A549 (cell line): ENCODE data around the gene TPI1. TPM values are rescaled to one million over a fixed set of nuclear protein-coding genes. Genes with fewer than 3 reads are reported as not detected.

Source experiments
- ATAC-seq, 2 experiments: fragments of 200-7000 bp in 1 of 2; fragments of >200 bp in 1 of 2; cut with Nextera tagmentation in 1 of 2; cut with Tn5 transposase in 1 of 2; 3 replicates each; pipeline versions ENCODE4 v1.8.0 to v1.9.1; 2018 to 2020; ENCODE audit warnings: mild to moderate bottlenecking in 1 of 2, moderate library complexity in 1 of 2
- CTCF ChIA-PET: fragments of 300-600 bp; sonication (Branson Sonifier 250); formaldehyde crosslinking; extraction: SDS; loops from one replicate; lab custom pipeline; 2021; ENCODE audit warnings: antibody characterized with exemption, inconsistent platforms; lab: Yijun Ruan, JAX
- POLR2A ChIA-PET: fragments of 350-600 bp; formaldehyde crosslinking; extraction: SDS; loops from one replicate; lab custom pipeline; 2021; ENCODE audit warnings: antibody characterized with exemption, inconsistent platforms; lab: Yijun Ruan, JAX
- DNase-seq, 2 experiments: peaks; one replicate each; pipeline versions ENCODE4 v3.0.0 to v3.0.0-alpha.2; 2011 to 2016; ENCODE audit warnings: low read depth in 1 of 2, low spot score in 1 of 2
- FAIRE-seq: peaks from 2 replicates; lab custom pipeline; 2011; peaks lifted over from hg19 to GRCh38; lab: Jason Lieb, UNC
- H3K27ac ChIP-seq, 2 experiments: fragments of >200 bp; sonication (Bioruptor Twin); formaldehyde crosslinking; 3 replicates each; pipeline ENCODE4 v1.5.1; 2016 to 2017
- H3K4me1 ChIP-seq: fragments of >200 bp; sonication (Bioruptor Twin); formaldehyde crosslinking; 3 replicates; pipeline ENCODE4 v1.6.1; 2016
- H3K4me2 ChIP-seq: fragments of >200 bp; sonication (Bioruptor Twin); formaldehyde crosslinking; 3 replicates; pipeline ENCODE4 v1.6.1; 2016
- H3K4me3 ChIP-seq: fragments of >200 bp; sonication (Bioruptor Twin); formaldehyde crosslinking; 3 replicates; pipeline ENCODE4 v1.5.1; 2016
- H3K9me3 ChIP-seq: fragments of >200 bp; sonication (Bioruptor Twin); formaldehyde crosslinking; 3 replicates; pipeline ENCODE4 v1.6.1; 2016
- BHLHE40 ChIP-seq: IDR thresholded peaks from 2 replicates; pipeline ENCODE4 v1.6.1; 2012; ENCODE audit warnings: low read depth, low read length, inconsistent platforms
- CBX2 ChIP-seq: fragments of 200-600 bp; sonication (generic); IDR thresholded peaks from 2 replicates; pipeline ENCODE4 v1.6.1; 2016; ENCODE audit warnings: low read depth, mild to moderate bottlenecking, borderline replicate concordance
- CHD2 ChIP-seq: fragments of 150-350 bp; IDR thresholded peaks from 2 replicates; pipeline ENCODE4 v1.6.1; 2014; ENCODE audit warnings: low read length; ENCODE audit not compliant: partially characterized antibody
- EHMT2 ChIP-seq: fragments of 200-600 bp; sonication (generic); IDR thresholded peaks from 2 replicates; pipeline ENCODE4 v1.6.1; 2016; ENCODE audit warnings: antibody characterized with exemption, low read depth, mild to moderate bottlenecking, moderate library complexity
- EP300 ChIP-seq, 2 experiments: fragments of >200 bp; sonication (Bioruptor Twin); formaldehyde crosslinking; IDR thresholded peaks; 2 replicates in 1 of 2; 3 replicates in 1 of 2; pipeline ENCODE4 v1.6.1; 2016 to 2017
- HEYL ChIP-seq: fragments of 250-450 bp; sonication (Bioruptor Pico); IDR thresholded peaks from 2 replicates; pipeline ENCODE4 v1.8.0; 2021; ENCODE audit warnings: mild to moderate bottlenecking, moderate library complexity
- KDM1A ChIP-seq: fragments of 200-600 bp; sonication (generic); IDR thresholded peaks from 2 replicates; pipeline ENCODE4 v1.6.1; 2016; ENCODE audit warnings: low read depth, mild to moderate bottlenecking
- KDM5A ChIP-seq: fragments of 200-600 bp; sonication (generic); IDR thresholded peaks from 2 replicates; pipeline ENCODE4 v1.6.1; 2016; ENCODE audit warnings: antibody characterized with exemption, mild to moderate bottlenecking
- MAFK ChIP-seq: fragments of 450-650 bp; IDR thresholded peaks from 2 replicates; pipeline ENCODE4 v1.6.1; 2014; ENCODE audit not compliant: partially characterized antibody
- MAZ ChIP-seq: fragments of 150-350 bp; IDR thresholded peaks from 2 replicates; pipeline ENCODE4 v1.6.1; 2014; ENCODE audit warnings: antibody characterized with exemption, low read depth, low read length, borderline replicate concordance
- MYC ChIP-seq: IDR thresholded peaks from 2 replicates; pipeline ENCODE4 v1.6.1; 2012; ENCODE audit warnings: mild to moderate bottlenecking, inconsistent platforms, low read length, improper control_type of control experiment, borderline replicate concordance
- PHF8 ChIP-seq: fragments of 200-600 bp; sonication (generic); IDR thresholded peaks from 2 replicates; pipeline ENCODE4 v1.6.1; 2016; ENCODE audit warnings: low read depth, mild to moderate bottlenecking, antibody characterized with exemption, moderate library complexity, borderline replicate concordance
- POLR2A ChIP-seq: IDR thresholded peaks from 2 replicates; pipeline ENCODE4 v1.6.1; 2012; ENCODE audit warnings: mild to moderate bottlenecking, low read length
- POLR2AphosphoS2 ChIP-seq: conservative IDR thresholded peaks from 2 replicates; pipeline ENCODE4 v1.6.1; 2012; ENCODE audit warnings: low read length, improper control_type of control experiment, inconsistent platforms
- RCOR1 ChIP-seq: fragments of 150-350 bp; IDR thresholded peaks from 2 replicates; pipeline ENCODE4 v1.6.1; 2014; ENCODE audit warnings: antibody characterized with exemption, low read length, low read depth
- RNF2 ChIP-seq: fragments of 200-600 bp; sonication (generic); IDR thresholded peaks from 2 replicates; pipeline ENCODE4 v1.6.1; 2016; ENCODE audit warnings: low read depth, mild to moderate bottlenecking, antibody characterized with exemption, moderate library complexity, borderline replicate concordance
- SMC3 ChIP-seq: fragments of >200 bp; sonication (Bioruptor Twin); formaldehyde crosslinking; IDR thresholded peaks from 3 replicates; pipeline ENCODE4 v1.6.1; 2018; ENCODE audit warnings: inconsistent platforms
- TP53 ChIP-seq: fragments of 250-450 bp; sonication (Bioruptor Pico); IDR thresholded peaks from 2 replicates; pipeline ENCODE4 v1.5.0; 2021; ENCODE audit warnings: mild to moderate bottlenecking, moderate library complexity
- WGBS: methylation state at CpG from one replicate; pipeline ENCODE4 v1.1.6; 2017; ENCODE audit errors: missing lambda C conversion rate; 5-methylcytosine and 5-hydroxymethylcytosine counted together
- polyA plus RNA-seq, 4 experiments: library from polyadenylated mRNA; depleted of rRNA in 3 of 4; stranded (reverse); fragments of >200 nt; fragmentation: RNase III in 1 of 4; extraction: RNeasy Plus Mini Kit Qiagen cat#74134 plus additional on column Dnase treatment in 1 of 4; gene quantifications; 2 replicates in 3 of 4; 3 replicates in 1 of 4; pipeline ENCODE4 v1.2.3, GENCODE V29; 2011 to 2017
- TF ChIP-seq, protein P1 (sequence below): IDR thresholded peaks from 2 replicates; pipeline ENCODE4 v1.6.1; 2012
- TF ChIP-seq, protein P2 (sequence below): fragments of >200 bp; sonication (Bioruptor Twin); formaldehyde crosslinking; IDR thresholded peaks from 2 replicates; pipeline ENCODE4 v1.6.1; 2016
- TF ChIP-seq, protein P3 (sequence below): fragments of 250-450 bp; sonication (Bioruptor Pico); IDR thresholded peaks from 2 replicates; pipeline ENCODE4 v1.5.0; 2021; ENCODE audit warnings: mild to moderate bottlenecking, moderate library complexity, borderline replicate concordance
- TF ChIP-seq, protein P4 (sequence below): fragments of >200 bp; sonication (Bioruptor Twin); formaldehyde crosslinking; IDR thresholded peaks from 3 replicates; pipeline ENCODE4 v1.6.1; 2016
- TF ChIP-seq, protein P5 (sequence below): IDR thresholded peaks from 2 replicates; pipeline ENCODE4 v1.6.1; 2012

TPI1 gene
- polyA plus RNA-seq, 2 of the 4 experiments (the other 2 are of a cell fraction): 1,293 to 1,913 TPM

DNA sequence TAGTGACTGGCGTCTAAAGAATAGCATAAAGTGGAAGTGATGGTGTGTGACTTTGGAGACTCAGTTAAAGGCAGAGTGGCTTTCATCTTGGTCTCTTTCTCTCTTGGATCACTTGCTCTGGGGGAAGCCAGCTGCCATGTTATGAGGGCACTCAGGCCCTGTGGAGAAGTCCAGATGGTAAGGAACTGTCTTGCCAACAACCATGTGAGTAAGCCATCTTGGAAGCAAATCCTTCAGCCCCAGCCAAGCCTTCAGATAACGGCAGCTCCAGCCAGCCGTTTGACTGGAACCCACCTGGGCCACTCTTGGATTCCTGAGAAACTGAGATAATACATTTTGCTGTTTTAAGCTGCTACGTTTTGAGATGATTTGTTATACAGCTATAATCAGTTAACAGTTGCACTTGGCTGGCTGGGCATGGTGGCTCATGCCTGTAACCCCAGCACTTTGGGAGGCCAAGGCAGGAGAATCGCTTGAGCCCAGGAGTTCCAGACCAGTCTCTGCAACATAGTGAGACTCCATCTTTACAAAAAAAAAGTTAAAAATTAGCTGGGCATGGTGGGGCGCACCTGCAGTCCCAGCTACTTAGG, 29.6 kb downstream of the TPI1 start:
- WGBS: 96% methylated on average over 6 of the region's 6 CpGs
- DNase-seq (no peak), FAIRE-seq (no peak), ATAC-seq (no peak)
- TF ChIP-seq HEYL (CRISPR knock-in tag) (no peak), EP300 (IDR thresholded peaks at IDR 0.05) (no peak), SMC3 (no peak), KDM1A (no peak), RCOR1 (no peak)
- TF ChIP-seq, protein P1, sequence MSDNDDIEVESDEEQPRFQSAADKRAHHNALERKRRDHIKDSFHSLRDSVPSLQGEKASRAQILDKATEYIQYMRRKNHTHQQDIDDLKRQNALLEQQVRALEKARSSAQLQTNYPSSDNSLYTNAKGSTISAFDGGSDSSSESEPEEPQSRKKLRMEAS: no peak
- no peak overlapping the region for H3K27ac ChIP-seq
- no peaks in the 10 kb centered on the region for H3K4me1 ChIP-seq
- CTCF ChIA-PET: interaction anchor here (1.6 to 22.2 kb wide), 2 partner anchors 26 to 28 kb away, joined by 10 to 232 read pairs; partner anchors contain the start of genes SPSB2 and TPI1
- POLR2A ChIA-PET: no interaction called here
- H3K9me3 ChIP-seq: no peaks in the 10 kb centered on the region
- H3K4me3 ChIP-seq: no peak overlapping the region
- H3K4me2 ChIP-seq: no peak overlapping the region

DNA sequence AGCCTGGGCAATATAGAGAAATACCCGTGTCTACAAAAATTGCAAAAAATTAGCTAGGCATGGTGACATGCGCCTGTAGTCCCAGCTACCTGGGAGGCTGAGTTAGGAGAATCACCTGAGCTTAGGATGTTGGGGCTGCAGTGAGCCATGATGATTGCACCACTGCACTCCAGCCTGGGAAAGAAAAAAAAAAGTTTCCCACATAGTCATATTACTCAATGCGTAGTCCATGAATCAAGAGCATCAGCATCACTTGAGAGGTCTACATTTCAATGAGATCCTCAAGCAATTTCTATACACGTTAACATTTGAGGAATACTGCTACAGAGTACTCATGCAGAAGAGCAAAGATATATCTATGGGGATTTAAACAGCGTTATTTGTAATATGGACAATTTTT, 32.1 kb downstream of the TPI1 start:
- no peak for FAIRE-seq
- TF ChIP-seq RNF2 (no peak), POLR2AphosphoS2 (no peak), BHLHE40 (no peak), MYC (no peak), HEYL (CRISPR knock-in tag) (no peak), CHD2 (no peak), POLR2A (no peak), KDM5A (no peak), MAZ (no peak), EHMT2 (no peak), PHF8 (no peak), SMC3 (no peak), CBX2 (no peak), TP53 (CRISPR knock-in tag) (no peak), MAFK (no peak)
- TF ChIP-seq, protein P2, sequence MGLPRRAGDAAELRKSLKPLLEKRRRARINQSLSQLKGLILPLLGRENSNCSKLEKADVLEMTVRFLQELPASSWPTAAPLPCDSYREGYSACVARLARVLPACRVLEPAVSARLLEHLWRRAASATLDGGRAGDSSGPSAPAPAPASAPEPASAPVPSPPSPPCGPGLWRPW: no peak
- TF ChIP-seq, protein P3, sequence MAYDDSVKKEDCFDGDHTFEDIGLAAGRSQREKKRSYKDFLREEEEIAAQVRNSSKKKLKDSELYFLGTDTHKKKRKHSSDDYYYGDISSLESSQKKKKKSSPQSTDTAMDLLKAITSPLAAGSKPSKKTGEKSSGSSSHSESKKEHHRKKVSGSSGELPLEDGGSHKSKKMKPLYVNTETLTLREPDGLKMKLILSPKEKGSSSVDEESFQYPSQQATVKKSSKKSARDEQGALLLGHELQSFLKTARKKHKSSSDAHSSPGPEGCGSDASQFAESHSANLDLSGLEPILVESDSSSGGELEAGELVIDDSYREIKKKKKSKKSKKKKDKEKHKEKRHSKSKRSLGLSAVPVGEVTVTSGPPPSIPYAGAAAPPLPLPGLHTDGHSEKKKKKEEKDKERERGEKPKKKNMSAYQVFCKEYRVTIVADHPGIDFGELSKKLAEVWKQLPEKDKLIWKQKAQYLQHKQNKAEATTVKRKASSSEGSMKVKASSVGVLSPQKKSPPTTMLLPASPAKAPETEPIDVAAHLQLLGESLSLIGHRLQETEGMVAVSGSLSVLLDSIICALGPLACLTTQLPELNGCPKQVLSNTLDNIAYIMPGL (CRISPR knock-in tag): no peak
- TF ChIP-seq, protein P4, sequence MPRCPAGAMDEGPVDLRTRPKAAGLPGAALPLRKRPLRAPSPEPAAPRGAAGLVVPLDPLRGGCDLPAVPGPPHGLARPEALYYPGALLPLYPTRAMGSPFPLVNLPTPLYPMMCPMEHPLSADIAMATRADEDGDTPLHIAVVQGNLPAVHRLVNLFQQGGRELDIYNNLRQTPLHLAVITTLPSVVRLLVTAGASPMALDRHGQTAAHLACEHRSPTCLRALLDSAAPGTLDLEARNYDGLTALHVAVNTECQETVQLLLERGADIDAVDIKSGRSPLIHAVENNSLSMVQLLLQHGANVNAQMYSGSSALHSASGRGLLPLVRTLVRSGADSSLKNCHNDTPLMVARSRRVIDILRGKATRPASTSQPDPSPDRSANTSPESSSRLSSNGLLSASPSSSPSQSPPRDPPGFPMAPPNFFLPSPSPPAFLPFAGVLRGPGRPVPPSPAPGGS: no peak
- TF ChIP-seq, protein P5, sequence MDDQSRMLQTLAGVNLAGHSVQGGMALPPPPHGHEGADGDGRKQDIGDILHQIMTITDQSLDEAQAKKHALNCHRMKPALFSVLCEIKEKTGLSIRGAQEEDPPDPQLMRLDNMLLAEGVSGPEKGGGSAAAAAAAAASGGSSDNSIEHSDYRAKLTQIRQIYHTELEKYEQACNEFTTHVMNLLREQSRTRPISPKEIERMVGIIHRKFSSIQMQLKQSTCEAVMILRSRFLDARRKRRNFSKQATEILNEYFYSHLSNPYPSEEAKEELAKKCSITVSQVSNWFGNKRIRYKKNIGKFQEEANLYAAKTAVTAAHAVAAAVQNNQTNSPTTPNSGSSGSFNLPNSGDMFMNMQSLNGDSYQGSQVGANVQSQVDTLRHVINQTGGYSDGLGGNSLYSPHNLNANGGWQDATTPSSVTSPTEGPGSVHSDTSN: no peak
- ChIA-PET CTCF (interaction anchor here (1.0 to 22.2 kb wide), 9 partner anchors 8 to 147 kb away, joined by 3 to 232 read pairs (median 6); partner anchors contain the start of genes MLF2, SPSB2 and TPI1), POLR2A (no interaction called here)
- H3K27ac ChIP-seq: no peak overlapping the region
- no peak overlapping the region for H3K4me2 ChIP-seq
- H3K4me1 ChIP-seq: peaks cover 5% of the 10 kb centered on the region; the same call in 2 of the 3 replicates
- ATAC-seq: no peak
- DNase-seq: no peak
- no peak overlapping the region for H3K4me3 ChIP-seq
- 89% methylated on average over 5 of the region's 5 CpGs for WGBS
- H3K9me3 ChIP-seq: no peaks in the 10 kb centered on the region
